WTC11 (cell line): Measurements from ENCODE around the gene RUBCN.

Experiments used
- AFF4 ChIP-seq: sonication (generic); formaldehyde crosslinking; IDR thresholded peaks from 2 replicates; pipeline ENCODE4 v1.8.1; 2023; ENCODE audit warnings: mild to moderate bottlenecking, missing genetic modification reagents, borderline replicate concordance
- CREB1 ChIP-seq: sonication (generic); formaldehyde crosslinking; IDR thresholded peaks from 2 replicates; pipeline ENCODE4 v1.8.0; 2023; ENCODE audit warnings: mild to moderate bottlenecking, missing genetic modification reagents
- CTCF ChIP-seq: fragments of 200-600 bp; IDR thresholded peaks from 2 replicates; pipeline ENCODE4 v1.8.0; 2022; ENCODE audit warnings: antibody characterized with exemption
- E2F1 ChIP-seq: sonication (generic); formaldehyde crosslinking; IDR thresholded peaks from 2 replicates; pipeline ENCODE4 v1.8.0; 2022; ENCODE audit warnings: mild to moderate bottlenecking, missing genetic modification reagents
- E2F5 ChIP-seq: sonication (generic); formaldehyde crosslinking; IDR thresholded peaks from 2 replicates; pipeline ENCODE4 v1.8.1; 2022; ENCODE audit warnings: mild to moderate bottlenecking, moderate library complexity, missing genetic modification reagents
- ESRRA ChIP-seq: sonication (generic); formaldehyde crosslinking; IDR thresholded peaks from 2 replicates; pipeline ENCODE4 v1.8.1; 2022; ENCODE audit warnings: mild to moderate bottlenecking, missing genetic modification reagents, borderline replicate concordance
- FOXP4 ChIP-seq: sonication (generic); formaldehyde crosslinking; IDR thresholded peaks from 2 replicates; pipeline ENCODE4 v1.8.0; 2022; ENCODE audit warnings: mild to moderate bottlenecking, missing genetic modification reagents
- JAZF1 ChIP-seq: fragments of 250-450 bp; sonication (Bioruptor Pico); IDR thresholded peaks from 2 replicates; pipeline ENCODE4 v1.9.0; 2021; ENCODE audit warnings: moderate library complexity, mild to moderate bottlenecking, inconsistent platforms
- JUN ChIP-seq: sonication (generic); formaldehyde crosslinking; IDR thresholded peaks from 2 replicates; pipeline ENCODE4 v1.8.0; 2023; ENCODE audit warnings: mild to moderate bottlenecking, missing genetic modification reagents
- NFYB ChIP-seq: sonication (generic); formaldehyde crosslinking; conservative IDR thresholded peaks from 2 replicates; pipeline ENCODE4 v1.8.0; 2022; ENCODE audit warnings: low read depth, missing genetic modification reagents
- NR2C2 ChIP-seq: sonication (generic); formaldehyde crosslinking; IDR thresholded peaks from 2 replicates; pipeline ENCODE4 v1.8.0; 2022; ENCODE audit warnings: mild to moderate bottlenecking, missing genetic modification reagents
- SP1 ChIP-seq: sonication (generic); formaldehyde crosslinking; conservative IDR thresholded peaks from 2 replicates; pipeline ENCODE4 v1.8.1; 2022; ENCODE audit warnings: missing genetic modification reagents

- TF ChIP-seq NR2C2 (CRISPR knock-in tag) (no peak), E2F5 (CRISPR knock-in tag) (no peak), CTCF (no peak), NFYB (CRISPR knock-in tag) (no peak), E2F1 (CRISPR knock-in tag) (no peak), ESRRA (CRISPR knock-in tag) (no peak), JAZF1 (CRISPR knock-in tag) (no peak), CREB1 (CRISPR knock-in tag) (no peak), AFF4 (no peak), FOXP4 (CRISPR knock-in tag) (no peak), JUN (CRISPR knock-in tag) (no peak), SP1 (CRISPR knock-in tag) (no peak)
Measured at GRCh38 chr3:197686899-197687298, 49.8 kb downstream of the RUBCN start.
